Pancreas (tissue), 10 donors: ENCODE data around the gene IMMP2L. TPM values are rescaled to one million over a fixed set of nuclear protein-coding genes. Genes with fewer than 3 reads are reported as not detected.

ENCODE experiments used
- ATAC-seq, 4 donors: fragments of 200-7000 bp; cut with Tn5 transposase; one replicate each; pipeline versions ENCODE4 v1.8.0 to v1.9.1; 2020; ENCODE audit warnings: mild to moderate bottlenecking in 4 of 4, moderate library complexity in 4 of 4
- DNase-seq, 6 donors: peaks; one replicate each; pipeline ENCODE4 v3.0.0-alpha.2; 2020
- FAIRE-seq: peaks from 2 replicates; lab custom pipeline; 2012; peaks lifted over from hg19 to GRCh38; lab: Jason Lieb, UNC
- H3K27ac ChIP-seq, 4 donors: fragments of 200-600 bp; sonication (generic); 1 replicate in 3 of 4; 2 replicates in 1 of 4; pipeline versions ENCODE4 v1.5.0 to v1.8.0; 2020
- H3K27me3 ChIP-seq, 4 donors: fragments of 200-600 bp; one replicate each; pipeline ENCODE4 v1.8.0; 2021
- H3K36me3 ChIP-seq, 3 donors: fragments of 200-600 bp; sonication (generic) in 1 of 3; one replicate each; pipeline versions ENCODE4 v1.5.0 to v1.8.0; 2020 to 2021
- H3K4me1 ChIP-seq, 3 donors: fragments of 200-600 bp; one replicate each; pipeline ENCODE4 v1.8.0; 2021
- H3K4me3 ChIP-seq, 4 donors: fragments of 200-600 bp; sonication (generic) in 2 of 4; one replicate each; pipeline versions ENCODE4 v1.5.0 to v1.8.0; 2020 to 2021
- H3K9me3 ChIP-seq, 4 donors: fragments of 200-600 bp; one replicate each; pipeline ENCODE4 v1.8.0; 2021
- WGBS, 2 donors: extraction: QIAGEN DNeasy Blood & Tissue Kit; methylation state at CpG; one replicate each; pipeline ENCODE4 v1.1.7; 2013; 5-methylcytosine and 5-hydroxymethylcytosine counted together
- intact Hi-C, 3 donors: fragments of 100-400 bp; cut with DNase I; formaldehyde crosslinking; loops; one replicate each; pipeline versions ENCODE4 v1.11.1 to v1.14.2; 2022
- polyA plus RNA-seq, 2 donors: library from polyadenylated mRNA; stranded (reverse); fragments of 200-250 nt; gene quantifications; one replicate each; pipeline ENCODE4 v1.2.3, GENCODE V29; 2013
- total RNA-seq, 6 donors: library from RNA; stranded (reverse); fragmentation: NEBNext Ultra II Directional in 4 of 6; extraction: Animal tissue kit (Norgen Biotek cat#: 25700) in 4 of 6; gene quantifications; one replicate each; pipeline versions ENCODE4 v1.2.1 to v1.2.4, GENCODE V29; 2021 to 2023
- TF ChIP-seq, protein P1 (sequence below), 4 donors: fragments of 200-600 bp; sonication (generic) in 3 of 4; IDR thresholded peaks; one replicate each; pipeline versions ENCODE4 v1.5.0 to v1.8.0; 2021; ENCODE audit warnings: antibody characterized with exemption in 4 of 4
- donor health status: healthy with polysubstance abuse.
- donor health status: DM: no; HTN: no; CAD: no; lungs with moderate emphysema.
- donor health status: DM: no; HTN: no; CAD: no.
- donor health status: control.
- donor health status: control.
- donor health status: Bipolar disorder and iron deficiency.
- donor health status: DM: yes; HTN: yes; CAD: no.
- donor health status: DM: no; HTN: no; CAD: no.
- donor health status: DM: no; HTN: no; CAD: no.
- donor health status: DM: yes; HTN: yes; CAD: no.

Gene IMMP2L
- total and polyA plus RNA-seq, 8 donors, result 7.3 to 30.0 (median 12.9) TPM

DNA sequence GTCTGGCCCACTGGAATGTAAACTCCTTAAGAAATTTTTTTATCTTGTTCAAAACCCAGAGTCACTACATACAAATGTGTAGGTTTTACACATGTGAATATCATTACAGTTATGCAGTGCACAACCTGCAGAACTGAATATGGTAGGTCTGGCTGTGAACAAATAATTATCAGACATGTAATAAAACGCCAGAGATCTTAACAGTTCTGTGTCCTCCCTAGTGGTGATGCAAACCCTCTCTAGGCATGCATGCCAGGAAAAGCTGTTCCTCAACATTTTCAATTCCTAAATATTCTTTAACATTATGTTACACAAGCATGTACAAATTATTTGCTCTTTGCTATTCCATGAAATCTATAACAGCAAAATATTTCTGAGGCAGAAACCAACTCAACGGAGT is 124.6 kb downstream of the IMMP2L start:
- no peak overlapping the region for H3K4me3 ChIP-seq
- intact Hi-C loops, result no loop called here
- TF ChIP-seq, protein P1, sequence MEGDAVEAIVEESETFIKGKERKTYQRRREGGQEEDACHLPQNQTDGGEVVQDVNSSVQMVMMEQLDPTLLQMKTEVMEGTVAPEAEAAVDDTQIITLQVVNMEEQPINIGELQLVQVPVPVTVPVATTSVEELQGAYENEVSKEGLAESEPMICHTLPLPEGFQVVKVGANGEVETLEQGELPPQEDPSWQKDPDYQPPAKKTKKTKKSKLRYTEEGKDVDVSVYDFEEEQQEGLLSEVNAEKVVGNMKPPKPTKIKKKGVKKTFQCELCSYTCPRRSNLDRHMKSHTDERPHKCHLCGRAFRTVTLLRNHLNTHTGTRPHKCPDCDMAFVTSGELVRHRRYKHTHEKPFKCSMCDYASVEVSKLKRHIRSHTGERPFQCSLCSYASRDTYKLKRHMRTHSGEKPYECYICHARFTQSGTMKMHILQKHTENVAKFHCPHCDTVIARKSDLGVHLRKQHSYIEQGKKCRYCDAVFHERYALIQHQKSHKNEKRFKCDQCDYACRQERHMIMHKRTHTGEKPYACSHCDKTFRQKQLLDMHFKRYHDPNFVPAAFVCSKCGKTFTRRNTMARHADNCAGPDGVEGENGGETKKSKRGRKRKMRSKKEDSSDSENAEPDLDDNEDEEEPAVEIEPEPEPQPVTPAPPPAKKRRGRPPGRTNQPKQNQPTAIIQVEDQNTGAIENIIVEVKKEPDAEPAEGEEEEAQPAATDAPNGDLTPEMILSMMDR (IDR thresholded peaks at IDR 0.05), result no peak
- no peak for DNase-seq
- H3K36me3 ChIP-seq, result no peaks in the 10 kb centered on the region
- no peak for FAIRE-seq
- no peak for ATAC-seq
- no peaks in the 10 kb centered on the region for H3K27me3 ChIP-seq
- WGBS, 2 donors, result 81 to 82% methylated on average over 2 of the region's 2 CpGs
- no peak overlapping the region for H3K27ac ChIP-seq
- no peaks in the 10 kb centered on the region for H3K4me1 ChIP-seq
- no peaks in the 10 kb centered on the region for H3K9me3 ChIP-seq

DNA sequence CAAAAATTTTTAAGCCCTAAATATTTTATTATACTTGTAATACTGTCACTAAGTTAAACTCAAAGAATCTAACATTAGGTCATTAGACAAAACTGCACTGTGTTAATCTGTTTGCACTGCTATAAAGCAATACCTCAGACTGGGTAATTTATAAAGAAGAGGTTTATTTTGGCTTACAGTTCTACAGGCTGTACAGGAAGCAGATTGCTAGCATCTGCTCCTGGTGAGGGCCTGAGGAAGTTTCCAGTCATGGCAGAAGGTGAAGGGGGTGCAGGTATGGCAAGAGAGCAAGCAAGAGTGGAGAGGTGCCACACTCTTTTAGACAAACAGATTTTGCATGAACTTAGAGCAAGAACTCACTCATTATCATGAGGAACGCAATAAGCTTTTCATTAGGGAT is 125.7 kb downstream of the IMMP2L start:
- no peaks in the 10 kb centered on the region for H3K9me3 ChIP-seq
- no peaks in the 10 kb centered on the region for H3K36me3 ChIP-seq
- H3K27ac ChIP-seq, result no peak overlapping the region
- no peaks in the 10 kb centered on the region for H3K4me1 ChIP-seq
- intact Hi-C loops, result no loop called here
- 91 to 96% methylated on average over 1 of the region's 1 CpG for WGBS, 2 donors
- DNase-seq (no peak), FAIRE-seq (no peak), ATAC-seq (no peak)
- TF ChIP-seq, protein P1 (IDR thresholded peaks at IDR 0.05), result no peak
- H3K4me3 ChIP-seq, result no peak overlapping the region
- H3K27me3 ChIP-seq, result no peaks in the 10 kb centered on the region

DNA sequence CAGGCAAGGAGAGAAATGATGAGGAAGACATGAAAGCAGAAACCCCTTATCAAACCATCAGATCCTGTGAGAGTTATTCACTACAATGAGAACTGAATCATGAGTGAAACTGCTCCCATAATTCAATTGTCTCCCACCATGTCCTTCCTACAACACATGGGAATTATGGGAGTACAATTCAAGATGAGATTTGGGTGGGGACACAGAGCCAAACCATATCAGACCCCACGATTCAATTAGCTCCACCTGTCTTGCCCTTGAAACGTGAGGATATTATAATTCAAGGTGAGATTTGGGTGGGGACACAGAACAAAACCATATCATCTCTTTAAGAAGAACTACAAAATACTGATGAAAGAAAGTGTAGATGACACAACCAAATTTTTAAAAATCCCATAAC is 128.9 kb downstream of the IMMP2L start:
- DNase-seq, result no peak
- no peaks in the 10 kb centered on the region for H3K36me3 ChIP-seq
- TF ChIP-seq, protein P1 (IDR thresholded peaks at IDR 0.05), result no peak
- no peak for ATAC-seq
- no peaks in the 10 kb centered on the region for H3K9me3 ChIP-seq
- 75 to 92% methylated on average over 2 of the region's 2 CpGs for WGBS, 2 donors
- H3K4me3 ChIP-seq, result no peak overlapping the region
- FAIRE-seq, result no peak
- no peaks in the 10 kb centered on the region for H3K4me1 ChIP-seq
- no peak overlapping the region for H3K27ac ChIP-seq
- H3K27me3 ChIP-seq, result no peaks in the 10 kb centered on the region
- intact Hi-C loops, result no loop called here

DNA sequence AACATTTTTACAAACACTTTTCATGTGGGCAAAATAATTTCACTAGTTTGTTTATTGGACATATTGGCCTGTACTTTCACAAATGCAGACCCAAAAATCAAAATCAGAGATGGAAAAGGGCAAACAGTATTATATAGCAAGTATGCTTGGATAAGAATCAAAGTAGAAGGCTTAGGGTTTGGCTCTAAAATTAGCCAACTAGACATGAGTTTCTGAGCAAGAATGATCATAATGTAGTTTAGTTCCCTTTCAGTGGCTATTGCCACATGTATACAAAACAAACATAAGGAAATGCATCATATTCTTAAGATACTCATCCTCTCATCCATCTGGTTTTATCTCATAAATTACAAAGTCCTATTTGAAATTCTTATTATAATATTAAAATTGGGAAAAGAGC is 132.5 kb downstream of the IMMP2L start:
- Histone ChIP-seq H3K4me1 (no peaks in the 10 kb centered on the region), H3K36me3 (no peaks in the 10 kb centered on the region), H3K27ac (no peak overlapping the region), H3K4me3 (no peak overlapping the region), H3K9me3 (no peaks in the 10 kb centered on the region), H3K27me3 (no peaks in the 10 kb centered on the region)
- intact Hi-C loops, result no loop called here
- no peak for ATAC-seq
- TF ChIP-seq, protein P1 (IDR thresholded peaks at IDR 0.05), result no peak
- FAIRE-seq, result no peak
- DNase-seq, result no peak

DNA sequence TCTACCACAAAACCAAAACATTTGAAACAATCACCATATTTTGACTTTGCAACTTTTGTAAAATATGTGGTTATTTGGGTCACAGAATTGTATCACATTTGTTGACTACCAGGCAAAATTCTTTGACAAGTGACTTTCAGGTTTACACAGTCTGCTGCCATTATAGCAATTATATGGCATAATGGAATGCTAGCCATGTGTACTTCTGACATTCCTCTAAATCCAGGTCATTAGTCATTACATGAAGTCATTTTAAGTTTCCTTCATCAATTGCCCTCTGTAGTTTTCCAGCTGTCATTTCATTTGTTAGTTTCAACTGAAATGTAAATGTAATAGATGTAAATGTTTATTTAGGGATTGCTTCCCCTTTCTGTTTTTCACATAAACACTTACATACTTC is 137.5 kb downstream of the IMMP2L start:
- FAIRE-seq (no peak), ATAC-seq (no peak), DNase-seq (no peak)
- intact Hi-C loops, result no loop called here
- Histone ChIP-seq H3K27ac (no peak overlapping the region), H3K4me1 (no peaks in the 10 kb centered on the region), H3K9me3 (no peaks in the 10 kb centered on the region), H3K4me3 (no peak overlapping the region), H3K27me3 (no peaks in the 10 kb centered on the region), H3K36me3 (no peaks in the 10 kb centered on the region)
- TF ChIP-seq, protein P1 (IDR thresholded peaks at IDR 0.05), result no peak
